Measurements from ENCODE around the gene CRCP. TPM values are rescaled to one million over a fixed set of nuclear protein-coding genes. Genes with fewer than 3 reads are reported as not detected.
"Not testable (repeated sequence)": the region's sequence is repeated elsewhere in the genome, so short reads cannot be mapped to it uniquely, and the experiment has no call there.

Gene CRCP
- total RNA-seq, 2 experiments from 2014 or later: 25.5 to 25.9 TPM

DNA sequence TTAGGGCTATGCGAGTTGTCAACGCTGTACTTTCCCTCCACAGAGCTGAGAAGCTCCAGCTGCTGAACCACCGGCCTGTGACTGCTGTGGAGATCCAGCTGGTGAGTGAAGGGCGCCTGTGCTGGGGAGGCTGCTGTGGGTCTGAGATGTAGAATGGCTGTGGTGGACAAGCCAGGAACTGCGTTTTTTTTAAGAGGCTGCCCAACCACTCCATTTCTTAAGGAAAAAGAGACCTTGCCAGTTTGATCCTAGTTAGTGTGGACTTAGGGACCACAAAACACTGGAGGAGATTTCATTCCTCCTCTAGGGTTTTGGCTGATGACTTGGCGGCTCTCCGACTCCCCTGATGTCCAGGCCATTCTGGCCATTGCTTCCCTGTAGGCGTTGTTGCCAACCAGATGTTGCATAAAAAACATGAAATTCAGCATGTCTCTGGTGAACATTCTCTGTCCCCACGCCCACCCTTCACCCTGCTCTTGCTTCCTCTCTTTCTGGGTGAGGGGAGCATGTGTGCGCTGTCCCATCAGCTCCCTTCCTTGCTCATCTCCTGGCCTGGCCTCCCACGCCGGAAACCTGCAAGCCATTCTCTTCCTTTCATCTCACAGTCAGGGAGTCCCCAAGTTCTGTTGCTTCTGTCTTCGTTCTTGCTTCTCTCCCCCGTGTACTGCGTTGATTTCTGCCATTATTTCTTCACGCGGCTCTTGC is 30.9 kb downstream of the CRCP start:
- no peak for DNase-seq
- H3K4me3 Mint-ChIP-seq: no peak overlapping the region
- ATAC-seq: no peak
- TF ChIP-seq, protein P1, sequence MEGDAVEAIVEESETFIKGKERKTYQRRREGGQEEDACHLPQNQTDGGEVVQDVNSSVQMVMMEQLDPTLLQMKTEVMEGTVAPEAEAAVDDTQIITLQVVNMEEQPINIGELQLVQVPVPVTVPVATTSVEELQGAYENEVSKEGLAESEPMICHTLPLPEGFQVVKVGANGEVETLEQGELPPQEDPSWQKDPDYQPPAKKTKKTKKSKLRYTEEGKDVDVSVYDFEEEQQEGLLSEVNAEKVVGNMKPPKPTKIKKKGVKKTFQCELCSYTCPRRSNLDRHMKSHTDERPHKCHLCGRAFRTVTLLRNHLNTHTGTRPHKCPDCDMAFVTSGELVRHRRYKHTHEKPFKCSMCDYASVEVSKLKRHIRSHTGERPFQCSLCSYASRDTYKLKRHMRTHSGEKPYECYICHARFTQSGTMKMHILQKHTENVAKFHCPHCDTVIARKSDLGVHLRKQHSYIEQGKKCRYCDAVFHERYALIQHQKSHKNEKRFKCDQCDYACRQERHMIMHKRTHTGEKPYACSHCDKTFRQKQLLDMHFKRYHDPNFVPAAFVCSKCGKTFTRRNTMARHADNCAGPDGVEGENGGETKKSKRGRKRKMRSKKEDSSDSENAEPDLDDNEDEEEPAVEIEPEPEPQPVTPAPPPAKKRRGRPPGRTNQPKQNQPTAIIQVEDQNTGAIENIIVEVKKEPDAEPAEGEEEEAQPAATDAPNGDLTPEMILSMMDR (IDR thresholded peaks at IDR 0.05): no peak
- no peaks in the 10 kb centered on the region for H3K9me3 Mint-ChIP-seq
- POLR2A ChIA-PET: no interaction called here
- CTCF ChIA-PET: no interaction called here
- peaks cover 51% of the 10 kb centered on the region for H3K36me3 Mint-ChIP-seq (ENCODE audit: low read depth)
- intact Hi-C loops (cut with micrococcal nuclease): no loop called here
- peaks cover 29% of the 10 kb centered on the region for H3K4me1 Mint-ChIP-seq (ENCODE audit: low read depth)
- H3K27me3 Mint-ChIP-seq: no peaks in the 10 kb centered on the region
- no peak overlapping the region for H3K27ac Mint-ChIP-seq

DNA sequence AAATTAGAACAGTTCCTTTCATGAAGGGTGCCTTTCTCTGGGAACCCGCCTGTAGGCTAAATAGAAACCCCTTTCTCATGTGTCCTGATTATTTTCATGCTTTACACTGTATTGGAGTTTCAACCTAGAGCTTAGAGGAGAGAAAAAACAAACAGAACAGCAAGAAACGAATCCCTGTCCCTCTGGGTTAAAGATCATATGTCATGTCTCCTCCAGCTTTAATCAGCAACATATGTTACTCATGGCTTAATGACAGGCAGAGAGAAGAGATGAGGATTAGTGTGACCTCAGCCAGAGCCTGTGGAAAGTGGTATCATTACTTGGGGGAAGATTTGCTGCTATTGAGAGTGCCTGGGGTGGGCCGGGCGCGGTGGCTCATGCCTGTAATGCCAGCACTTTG is 32.1 kb downstream of the CRCP start:
- Mint-ChIP-seq H3K27ac (peak overlapping the region; percentile 8), H3K4me1 (ENCODE audit: low read depth) (peaks cover 32% of the 10 kb centered on the region), H3K27me3 (no peaks in the 10 kb centered on the region), H3K36me3 (ENCODE audit: low read depth) (peaks cover 46% of the 10 kb centered on the region), H3K4me3 (no peak overlapping the region), H3K9me3 (no peaks in the 10 kb centered on the region)
- TF ChIP-seq, protein P1 (IDR thresholded peaks at IDR 0.05): no peak
- ChIA-PET POLR2A (interaction anchor here (0.8 to 1.7 kb wide), 2 partner anchors 32 to 97 kb away, joined by 4 to 5 read pairs; partner anchors contain the start of gene CRCP), CTCF (no interaction called here)
- intact Hi-C loops (cut with micrococcal nuclease): no loop called here
- no peak for DNase-seq
- no peak for ATAC-seq

DNA sequence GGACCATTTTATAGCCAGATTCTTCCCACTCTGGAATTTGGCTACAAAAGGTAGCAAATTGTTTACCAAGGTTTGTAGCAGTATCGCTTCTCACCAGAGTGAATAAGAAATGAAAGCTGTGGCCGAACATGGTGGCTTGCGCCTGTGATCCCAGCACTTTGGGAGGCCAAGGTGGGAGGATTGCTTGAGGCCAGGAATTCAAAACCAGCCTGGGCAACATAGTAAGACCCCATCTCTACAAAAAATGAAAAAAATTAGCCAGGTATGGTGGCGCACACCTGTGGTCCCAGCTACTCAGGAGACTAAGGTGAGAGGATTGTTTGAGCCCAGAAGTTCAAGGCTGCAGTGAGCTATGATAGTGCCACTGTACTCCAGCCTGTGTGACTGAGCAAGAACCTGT is 33.0 kb downstream of the CRCP start:
- H3K27ac Mint-ChIP-seq; ATAC-seq; H3K27me3 Mint-ChIP-seq; intact Hi-C loops (cut with micrococcal nuclease); DNase-seq; H3K4me3 Mint-ChIP-seq; CTCF ChIA-PET; H3K9me3 Mint-ChIP-seq: not testable (repeated sequence)
- POLR2A ChIA-PET: interaction anchor here (1.7 kb wide), 1 partner anchor 33 kb away, joined by 5 read pairs; the partner anchor contains the start of gene CRCP
- Mint-ChIP-seq H3K36me3 (ENCODE audit: low read depth) (peaks cover 49% of the 10 kb centered on the region), H3K4me1 (ENCODE audit: low read depth) (peaks cover 32% of the 10 kb centered on the region)

DNA sequence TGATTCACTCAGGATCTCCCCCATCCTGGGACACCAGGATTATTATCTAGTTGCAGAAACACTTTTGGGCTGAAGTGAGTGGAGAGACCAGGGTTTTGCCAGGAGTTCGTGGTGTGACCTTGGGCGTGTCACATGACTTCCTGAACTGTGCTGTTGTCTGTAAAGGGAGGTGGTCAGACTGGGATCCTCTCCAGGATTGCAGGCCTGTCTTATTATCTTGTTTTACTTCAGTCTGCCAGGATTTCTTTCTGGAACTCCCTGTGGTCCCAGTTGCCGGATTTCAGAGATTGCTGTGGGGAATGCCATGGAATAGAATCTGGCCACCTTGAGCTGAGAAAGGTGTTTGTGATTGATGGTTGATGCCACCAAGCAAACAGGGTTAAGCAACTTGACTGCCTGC is 35.8 kb downstream of the CRCP start:
- Mint-ChIP-seq H3K36me3 (ENCODE audit: low read depth) (peaks cover 57% of the 10 kb centered on the region), H3K9me3 (no peaks in the 10 kb centered on the region), H3K27me3 (no peaks in the 10 kb centered on the region), H3K4me3 (no peak overlapping the region), H3K27ac (no peak overlapping the region), H3K4me1 (ENCODE audit: low read depth) (peaks cover 32% of the 10 kb centered on the region)
- DNase-seq: no peak
- ChIA-PET CTCF (no interaction called here), POLR2A (interaction anchor here (0.6 kb wide), 1 partner anchor 82 kb away, joined by 4 read pairs; no protein-coding TSS in a partner anchor)
- ATAC-seq: no peak
- intact Hi-C loops (cut with micrococcal nuclease): no loop called here
- TF ChIP-seq, protein P1 (IDR thresholded peaks at IDR 0.05): no peak

DNA sequence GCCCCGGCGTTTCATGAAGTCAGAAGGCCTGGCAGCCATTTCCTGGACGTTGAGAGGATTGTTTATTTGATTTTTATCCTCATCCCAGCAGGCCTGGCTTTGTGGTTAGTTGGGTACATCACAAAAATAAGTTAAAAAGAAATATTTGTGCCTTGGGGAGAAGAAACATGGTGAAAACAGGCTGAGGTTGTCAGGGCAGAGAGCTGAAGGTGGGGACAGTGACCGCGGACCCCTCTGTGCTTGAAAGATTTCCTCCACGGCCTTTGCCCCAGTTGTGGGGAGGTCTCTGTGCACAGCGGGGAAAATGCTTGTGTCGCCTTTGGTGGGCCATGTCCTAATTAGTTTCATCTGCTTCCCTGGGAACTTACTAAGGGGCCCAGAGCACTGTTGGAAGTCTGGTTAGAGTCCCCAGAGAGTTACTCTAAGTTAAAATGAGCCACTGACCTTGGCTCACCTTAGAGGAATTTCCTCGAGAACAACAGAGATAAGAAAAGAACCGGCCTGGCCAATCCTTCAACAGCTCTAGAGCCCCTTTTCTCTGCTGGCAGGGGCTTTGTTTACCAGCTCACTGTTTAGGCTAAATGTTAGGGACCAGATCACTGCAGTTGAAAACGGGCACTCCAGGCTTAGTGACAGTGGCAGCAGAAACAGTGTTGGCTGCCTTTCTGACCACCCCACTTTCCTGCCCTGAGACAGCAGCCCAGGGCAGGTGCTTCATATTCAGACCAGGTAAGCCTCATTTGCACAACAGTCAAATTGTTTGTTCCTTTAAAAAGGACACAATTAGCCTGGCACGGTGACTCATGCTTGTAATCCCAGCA is 37.9 kb downstream of the CRCP start:
- intact Hi-C loops (cut with micrococcal nuclease): no loop called here
- ATAC-seq (no peak), DNase-seq (no peak)
- Mint-ChIP-seq H3K27ac (no peak overlapping the region), H3K27me3 (no peaks in the 10 kb centered on the region), H3K9me3 (peaks cover 2% of the 10 kb centered on the region), H3K4me3 (no peak overlapping the region), H3K36me3 (ENCODE audit: low read depth) (peaks cover 60% of the 10 kb centered on the region), H3K4me1 (ENCODE audit: low read depth) (peaks cover 24% of the 10 kb centered on the region)
- TF ChIP-seq, protein P1 (IDR thresholded peaks at IDR 0.05): no peak
- ChIA-PET POLR2A (no interaction called here), CTCF (no interaction called here)

Measured in activated CD8-positive, alpha-beta T cell treated with anti-CD3 and anti-CD28 coated beads for 36 hours (primary cell).